H1 (cell line): Measurements from ENCODE around the gene CST1.

ENCODE experiments used
- CEBPB ChIP-seq: IDR thresholded peaks from 2 replicates; pipeline ENCODE4 v1.6.1; 2012; ENCODE audit warnings: low read depth, low read length
- CHD1 ChIP-seq: IDR thresholded peaks from 2 replicates; pipeline ENCODE4 v1.6.1; 2012; ENCODE audit warnings: low read depth, low read length, improper control_type of control experiment
- EP300 ChIP-seq, 2 experiments: IDR thresholded peaks; 1 replicate in 1 of 2; 2 replicates in 1 of 2; pipeline ENCODE4 v1.6.1; 2011 to 2012; ENCODE audit warnings: low read depth in 2 of 2, low read length in 2 of 2, mild to moderate bottlenecking in 2 of 2, borderline replicate concordance in 1 of 2, inconsistent platforms in 1 of 2, moderate library complexity in 1 of 2
- JUND ChIP-seq: IDR thresholded peaks from 2 replicates; pipeline ENCODE4 v1.6.1; 2011; ENCODE audit warnings: mild to moderate bottlenecking, improper control_type of control experiment, low read length
- PHF8 ChIP-seq: fragments of 200-600 bp; sonication (generic); conservative IDR thresholded peaks from 2 replicates; pipeline ENCODE4 v1.7.1; 2012; ENCODE audit warnings: low read depth, mild to moderate bottlenecking, inconsistent platforms, low read length, moderate library complexity
- POLR2A ChIP-seq, 2 experiments: IDR thresholded peaks; 1 replicate in 1 of 2; 2 replicates in 1 of 2; pipeline ENCODE4 v1.6.1; 2011; ENCODE audit warnings: low read depth in 2 of 2, low read length in 2 of 2, mild to moderate bottlenecking in 2 of 2; ENCODE audit errors: control extremely low read depth in 1 of 2
- RAD21 ChIP-seq, 2 experiments: IDR thresholded peaks in 1 of 2; conservative IDR thresholded peaks in 1 of 2; 2 replicates each; pipeline ENCODE4 v1.6.1; 2011; ENCODE audit warnings: low read depth in 2 of 2, low read length in 2 of 2, improper control_type of control experiment in 1 of 2, inconsistent platforms in 1 of 2, mild to moderate bottlenecking in 1 of 2, moderate library complexity in 1 of 2
- SUZ12 ChIP-seq: fragments of 200-600 bp; sonication (generic); IDR thresholded peaks from 2 replicates; pipeline ENCODE4 v1.6.1; 2012; ENCODE audit warnings: mild to moderate bottlenecking, inconsistent platforms, low read length, moderate library complexity, mixed read lengths
- TAF1 ChIP-seq: IDR thresholded peaks from 2 replicates; pipeline ENCODE4 v1.6.1; 2011; ENCODE audit warnings: mild to moderate bottlenecking, low read depth, low read length
- TBP ChIP-seq: IDR thresholded peaks from 2 replicates; pipeline ENCODE4 v1.6.1; 2011; ENCODE audit warnings: low read depth, low read length, improper control_type of control experiment
- TEAD4 ChIP-seq: IDR thresholded peaks from 2 replicates; pipeline ENCODE4 v1.6.1; 2012; ENCODE audit warnings: low read depth, low read length, inconsistent platforms, mixed read lengths
- ZNF274 ChIP-seq: IDR thresholded peaks from 2 replicates; pipeline ENCODE4 v1.7.0; 2012; ENCODE audit warnings: low read length, borderline replicate concordance; ENCODE audit errors: extremely low read depth
- TF ChIP-seq, protein P1 (sequence below), 3 experiments: IDR thresholded peaks; 1 replicate in 2 of 3; 2 replicates in 1 of 3; pipeline versions ENCODE4 v1.5.1 to v1.6.1; 2011; ENCODE audit warnings: low read length in 3 of 3, mild to moderate bottlenecking in 3 of 3, inconsistent platforms in 2 of 3, low read depth in 1 of 3, moderate library complexity in 1 of 3; ENCODE audit not compliant: insufficient read depth in 1 of 3; ENCODE audit errors: control extremely low read depth in 1 of 3

DNA sequence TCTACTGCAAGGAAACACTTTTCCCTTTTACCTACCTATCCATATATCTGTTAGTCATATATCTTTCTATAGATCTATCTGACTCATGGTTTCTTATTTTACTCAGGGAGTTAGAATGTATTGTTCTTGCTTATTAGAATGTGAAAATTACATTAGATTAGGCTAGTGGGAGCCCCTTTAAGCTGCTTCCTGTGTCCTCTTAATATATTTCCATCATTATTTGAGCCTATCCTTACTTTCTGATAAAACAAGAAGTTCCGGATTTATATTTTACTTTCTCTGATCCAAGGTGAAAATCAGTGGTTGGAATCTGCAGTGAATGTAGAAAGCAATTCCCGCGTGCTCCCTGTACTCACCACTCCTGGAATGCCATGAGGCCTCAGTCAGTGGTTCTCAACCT is 44.8 kb upstream of the CST1 start:
- TF ChIP-seq, protein P1, sequence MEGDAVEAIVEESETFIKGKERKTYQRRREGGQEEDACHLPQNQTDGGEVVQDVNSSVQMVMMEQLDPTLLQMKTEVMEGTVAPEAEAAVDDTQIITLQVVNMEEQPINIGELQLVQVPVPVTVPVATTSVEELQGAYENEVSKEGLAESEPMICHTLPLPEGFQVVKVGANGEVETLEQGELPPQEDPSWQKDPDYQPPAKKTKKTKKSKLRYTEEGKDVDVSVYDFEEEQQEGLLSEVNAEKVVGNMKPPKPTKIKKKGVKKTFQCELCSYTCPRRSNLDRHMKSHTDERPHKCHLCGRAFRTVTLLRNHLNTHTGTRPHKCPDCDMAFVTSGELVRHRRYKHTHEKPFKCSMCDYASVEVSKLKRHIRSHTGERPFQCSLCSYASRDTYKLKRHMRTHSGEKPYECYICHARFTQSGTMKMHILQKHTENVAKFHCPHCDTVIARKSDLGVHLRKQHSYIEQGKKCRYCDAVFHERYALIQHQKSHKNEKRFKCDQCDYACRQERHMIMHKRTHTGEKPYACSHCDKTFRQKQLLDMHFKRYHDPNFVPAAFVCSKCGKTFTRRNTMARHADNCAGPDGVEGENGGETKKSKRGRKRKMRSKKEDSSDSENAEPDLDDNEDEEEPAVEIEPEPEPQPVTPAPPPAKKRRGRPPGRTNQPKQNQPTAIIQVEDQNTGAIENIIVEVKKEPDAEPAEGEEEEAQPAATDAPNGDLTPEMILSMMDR (IDR thresholded peaks at IDR 0.05; ENCODE audit: control extremely low read depth in 1 of 3, insufficient read depth in 1 of 3, low read depth in 1 of 3, low read length in 3 of 3): no peak
- TF ChIP-seq CEBPB: no peak
- no peak for TF ChIP-seq JUND
- no peak for TF ChIP-seq RAD21 (IDR thresholded peaks at IDR 0.05 in 1 of 2, conservative IDR thresholded peaks at IDR 0.05 in 1 of 2; ENCODE audit: low read depth in 2 of 2, low read length in 2 of 2)
- TF ChIP-seq EP300 (IDR thresholded peaks at IDR 0.05; ENCODE audit: borderline replicate concordance in 1 of 2, low read depth in 2 of 2, low read length in 2 of 2): no peak
- no peak for TF ChIP-seq TEAD4
- TF ChIP-seq SUZ12: no peak
- no peak for TF ChIP-seq POLR2A (IDR thresholded peaks at IDR 0.05; ENCODE audit: control extremely low read depth in 1 of 2, low read depth in 2 of 2, low read length in 2 of 2)
- no peak for TF ChIP-seq PHF8
- TF ChIP-seq TAF1: no peak
- TF ChIP-seq TBP: no peak
- TF ChIP-seq ZNF274: no peak
- TF ChIP-seq CHD1: no peak
